ENCODE data around the gene HSPG2. TPM values are rescaled to one million over a fixed set of nuclear protein-coding genes. Genes with fewer than 3 reads are reported as not detected.

The HSPG2 gene
- total RNA-seq (2022; extraction: Qiagen RNA extraction; ENCODE audit: low read depth), result 48.6 to 65.4 TPM (median 58.9 TPM) in 5 replicates

GRCh38 chr1:21937034-21937371, at the start of gene HSPG2:
Gene HSPG2, minus strand, starts transcription at chr1:21937310. Its CDS starts 93 bp downstream, at chr1:21937217.

GRCh38 chr1:21976703-21977239, 39.7 kb upstream of the HSPG2 start, which contains the start of gene CELA3B:
Gene CELA3B, plus strand, starts transcription at chr1:21977022. Its CDS starts 18 bp downstream, at chr1:21977040.

GRCh38 chr1:21811875-21812305, 125.2 kb downstream of the HSPG2 start, which contains the start of gene LDLRAD2:
Gene LDLRAD2, plus strand, starts transcription at chr1:21812265. Its CDS starts 187 bp downstream, at chr1:21812452.

GRCh38 chr1:21782868-21783678, 154.0 kb downstream of the HSPG2 start, which contains the start of gene USP48:
Gene USP48, minus strand, starts transcription at chr1:21783149. Its CDS starts 192 bp downstream, at chr1:21782957.

Other genes with a start within 250 kb of the HSPG2 start
- 13.5 to 19.5 TPM (median 18.7 TPM) in 5 replicates for gene USP48, start 154.2 kb downstream of the HSPG2 start, total RNA-seq (2022; extraction: Qiagen RNA extraction; ENCODE audit: low read depth)
- 0.08 to 0.20 TPM (median 0.12 TPM) in 3 of 5 replicates, not detected in the others for gene LDLRAD2, start 125.0 kb downstream of the HSPG2 start, total RNA-seq (2022; extraction: Qiagen RNA extraction; ENCODE audit: low read depth)
- not detected in 5 replicates for gene CELA3B, start 39.7 kb upstream of the HSPG2 start, total RNA-seq (2022; extraction: Qiagen RNA extraction; ENCODE audit: low read depth)
- not detected in 5 replicates for gene CELA3A, start 64.3 kb upstream of the HSPG2 start, total RNA-seq (2022; extraction: Qiagen RNA extraction; ENCODE audit: low read depth)
- gene CDC42, start 115.4 kb upstream of the HSPG2 start, total RNA-seq (2022; extraction: Qiagen RNA extraction; ENCODE audit: low read depth), result 146 to 204 TPM (median 168 TPM) in 5 replicates
- gene WNT4, start 205.8 kb upstream of the HSPG2 start, total RNA-seq (2022; extraction: Qiagen RNA extraction; ENCODE audit: low read depth), result 0.14 to 0.35 TPM (median 0.28 TPM) in 5 replicates